Astrocyte (in vitro differentiated cells and primary cell): Measurements from ENCODE around the gene RRM1. TPM values are rescaled to one million over a fixed set of nuclear protein-coding genes. Genes with fewer than 3 reads are reported as not detected.

Experiments used
- DNase-seq: peaks from one replicate; pipeline ENCODE4 v3.0.0-alpha.2; 2010; ENCODE audit warnings: low read depth
- FAIRE-seq: peaks from 2 replicates; lab custom pipeline; 2011; peaks lifted over from hg19 to GRCh38; lab: Jason Lieb, UNC
- H2AFZ ChIP-seq: 2 replicates; pipeline ENCODE4 v1.6.0; 2012; ENCODE audit warnings: low read depth, low read length, inconsistent platforms
- H3K27ac ChIP-seq: 2 replicates; pipeline ENCODE4 v1.5.1; 2011; ENCODE audit warnings: low read depth, low read length, inconsistent platforms
- H3K27me3 ChIP-seq: 2 replicates; pipeline ENCODE4 v1.6.0; 2011; ENCODE audit warnings: low read length, inconsistent platforms; ENCODE audit not compliant: insufficient read depth
- H3K36me3 ChIP-seq: 2 replicates; pipeline ENCODE4 v1.5.1; 2011; ENCODE audit warnings: low read length, inconsistent platforms; ENCODE audit not compliant: insufficient read depth
- H3K4me1 ChIP-seq: 2 replicates; pipeline ENCODE4 v1.5.1; 2011; ENCODE audit warnings: low read length, inconsistent platforms; ENCODE audit not compliant: insufficient read depth
- H3K4me2 ChIP-seq: 2 replicates; pipeline ENCODE4 v1.6.0; 2012; ENCODE audit warnings: low read length, inconsistent platforms
- H3K4me3 ChIP-seq: 2 replicates; pipeline ENCODE4 v1.5.1; 2011; ENCODE audit warnings: low read depth, mild to moderate bottlenecking, low read length, inconsistent platforms; ENCODE audit not compliant: insufficient read depth
- H3K79me2 ChIP-seq: 2 replicates; pipeline ENCODE4 v1.6.0; 2012; ENCODE audit warnings: mild to moderate bottlenecking, low read length, inconsistent platforms; ENCODE audit not compliant: insufficient read depth
- H3K9ac ChIP-seq: 2 replicates; pipeline ENCODE4 v1.6.0; 2012; ENCODE audit warnings: mild to moderate bottlenecking, low read length, inconsistent platforms
- H3K9me3 ChIP-seq: 2 replicates; pipeline ENCODE4 v1.5.1; 2012; ENCODE audit warnings: low read depth, mild to moderate bottlenecking, low read length, inconsistent platforms; ENCODE audit not compliant: insufficient read depth
- H4K20me1 ChIP-seq: 2 replicates; pipeline ENCODE4 v1.6.0; 2012; ENCODE audit warnings: low read length, inconsistent platforms; ENCODE audit not compliant: insufficient read depth
- H3K27ac Mint-ChIP-seq: one replicate; pipeline ENCODE4 v1.8.0; 2021; ENCODE audit warnings: mild to moderate bottlenecking, mixed read lengths; ENCODE audit not compliant: unreplicated experiment
- H3K27me3 Mint-ChIP-seq: one replicate; pipeline ENCODE4 v1.8.0; 2021; ENCODE audit warnings: low read depth, mixed read lengths; ENCODE audit not compliant: unreplicated experiment
- H3K36me3 Mint-ChIP-seq: one replicate; pipeline ENCODE4 v1.8.0; 2021; ENCODE audit warnings: low read depth, mixed read lengths; ENCODE audit not compliant: unreplicated experiment
- H3K4me1 Mint-ChIP-seq: one replicate; pipeline ENCODE4 v1.8.0; 2021; ENCODE audit warnings: low read depth, mixed read lengths; ENCODE audit not compliant: unreplicated experiment
- H3K4me3 Mint-ChIP-seq: one replicate; pipeline ENCODE4 v1.8.0; 2021; ENCODE audit warnings: mild to moderate bottlenecking, moderate library complexity, mixed read lengths; ENCODE audit not compliant: unreplicated experiment
- H3K9me3 Mint-ChIP-seq: one replicate; pipeline ENCODE4 v1.8.0; 2021; ENCODE audit warnings: mild to moderate bottlenecking, mixed read lengths; ENCODE audit not compliant: unreplicated experiment
- EZH2 ChIP-seq: IDR thresholded peaks from 2 replicates; pipeline ENCODE4 v1.6.1; 2012; ENCODE audit warnings: mild to moderate bottlenecking, low read length, inconsistent platforms; ENCODE audit not compliant: insufficient read depth
- total RNA-seq: library from RNA; stranded (reverse); gene quantifications from 2 replicates; pipeline ENCODE4 v1.2.1, GENCODE V29; 2021
- TF ChIP-seq, protein P1 (sequence below): IDR thresholded peaks from 2 replicates; pipeline ENCODE4 v1.5.1; 2011; ENCODE audit warnings: low read depth, mild to moderate bottlenecking, inconsistent platforms, low read length, moderate library complexity; ENCODE audit not compliant: insufficient read depth

The RRM1 gene
- total RNA-seq, 1 donor from 2014 or later: 26.2 TPM

- no peaks in the 10 kb centered on the region for H3K27me3 ChIP-seq
- no peaks in the 10 kb centered on the region for H3K9me3 ChIP-seq
- H3K9ac ChIP-seq: no peak overlapping the region
- H3K4me1 Mint-ChIP-seq: peaks cover 19% of the 10 kb centered on the region
- no peaks in the 10 kb centered on the region for H4K20me1 ChIP-seq
- no peaks in the 10 kb centered on the region for H3K9me3 Mint-ChIP-seq
- no peak overlapping the region for H3K4me3 Mint-ChIP-seq
- no peak overlapping the region for H3K27ac Mint-ChIP-seq
- peak; percentile 85 for FAIRE-seq
- H3K27ac ChIP-seq: no peak overlapping the region
- no peak overlapping the region for H3K4me3 ChIP-seq
- H3K36me3 ChIP-seq: no peaks in the 10 kb centered on the region
- no peaks in the 10 kb centered on the region for H3K79me2 ChIP-seq
- peak overlapping the region; percentile 47 for H2AFZ ChIP-seq
- H3K4me2 ChIP-seq: no peak overlapping the region
- TF ChIP-seq, protein P1, sequence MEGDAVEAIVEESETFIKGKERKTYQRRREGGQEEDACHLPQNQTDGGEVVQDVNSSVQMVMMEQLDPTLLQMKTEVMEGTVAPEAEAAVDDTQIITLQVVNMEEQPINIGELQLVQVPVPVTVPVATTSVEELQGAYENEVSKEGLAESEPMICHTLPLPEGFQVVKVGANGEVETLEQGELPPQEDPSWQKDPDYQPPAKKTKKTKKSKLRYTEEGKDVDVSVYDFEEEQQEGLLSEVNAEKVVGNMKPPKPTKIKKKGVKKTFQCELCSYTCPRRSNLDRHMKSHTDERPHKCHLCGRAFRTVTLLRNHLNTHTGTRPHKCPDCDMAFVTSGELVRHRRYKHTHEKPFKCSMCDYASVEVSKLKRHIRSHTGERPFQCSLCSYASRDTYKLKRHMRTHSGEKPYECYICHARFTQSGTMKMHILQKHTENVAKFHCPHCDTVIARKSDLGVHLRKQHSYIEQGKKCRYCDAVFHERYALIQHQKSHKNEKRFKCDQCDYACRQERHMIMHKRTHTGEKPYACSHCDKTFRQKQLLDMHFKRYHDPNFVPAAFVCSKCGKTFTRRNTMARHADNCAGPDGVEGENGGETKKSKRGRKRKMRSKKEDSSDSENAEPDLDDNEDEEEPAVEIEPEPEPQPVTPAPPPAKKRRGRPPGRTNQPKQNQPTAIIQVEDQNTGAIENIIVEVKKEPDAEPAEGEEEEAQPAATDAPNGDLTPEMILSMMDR: peak; percentile 92
- TF ChIP-seq EZH2: no peak
- DNase-seq: peak; percentile 39
- H3K4me1 ChIP-seq: peaks cover 6% of the 10 kb centered on the region
- H3K27me3 Mint-ChIP-seq: no peaks in the 10 kb centered on the region
- peaks cover 3% of the 10 kb centered on the region for H3K36me3 Mint-ChIP-seq
Measured at GRCh38 chr11:4072668-4073285, 21.8 kb upstream of the RRM1 start.

GRCh38 chr11:4074266-4074665, 20.3 kb upstream of the RRM1 start:
- TF ChIP-seq, protein P1: no peak
- no peak for TF ChIP-seq EZH2
- Histone ChIP-seq H3K9me3 (no peaks in the 10 kb centered on the region), H3K4me1 (peaks cover 6% of the 10 kb centered on the region), H3K27ac (no peak overlapping the region), H3K9ac (no peak overlapping the region), H3K27me3 (no peaks in the 10 kb centered on the region), H4K20me1 (no peaks in the 10 kb centered on the region), H2AFZ (no peak overlapping the region), H3K4me2 (no peak overlapping the region), H3K4me3 (no peak overlapping the region), H3K79me2 (no peaks in the 10 kb centered on the region), H3K36me3 (no peaks in the 10 kb centered on the region)
- Mint-ChIP-seq H3K36me3 (peaks cover 3% of the 10 kb centered on the region), H3K4me3 (no peak overlapping the region), H3K9me3 (no peaks in the 10 kb centered on the region), H3K27me3 (no peaks in the 10 kb centered on the region), H3K27ac (no peak overlapping the region), H3K4me1 (peaks cover 19% of the 10 kb centered on the region)
- DNase-seq (peak; percentile 10), FAIRE-seq (no peak)

GRCh38 chr11:4076774-4077173, 17.8 kb upstream of the RRM1 start:
- H2AFZ ChIP-seq: no peak overlapping the region
- H3K36me3 ChIP-seq: no peaks in the 10 kb centered on the region
- no peaks in the 10 kb centered on the region for H3K9me3 ChIP-seq
- no peak overlapping the region for H3K4me3 ChIP-seq
- no peak for FAIRE-seq
- no peak overlapping the region for H3K4me2 ChIP-seq
- no peaks in the 10 kb centered on the region for H4K20me1 ChIP-seq
- Mint-ChIP-seq H3K27me3 (no peaks in the 10 kb centered on the region), H3K4me3 (no peak overlapping the region), H3K4me1 (peaks cover 22% of the 10 kb centered on the region), H3K27ac (no peak overlapping the region), H3K9me3 (no peaks in the 10 kb centered on the region), H3K36me3 (peaks cover 4% of the 10 kb centered on the region)
- H3K27me3 ChIP-seq: no peaks in the 10 kb centered on the region
- no peak overlapping the region for H3K27ac ChIP-seq
- TF ChIP-seq EZH2: no peak
- TF ChIP-seq, protein P1: no peak
- H3K9ac ChIP-seq: no peak overlapping the region
- no peak for DNase-seq
- peaks cover 6% of the 10 kb centered on the region for H3K4me1 ChIP-seq
- H3K79me2 ChIP-seq: no peaks in the 10 kb centered on the region
